Body of pancreas (tissue), 4 donors: Measurements from ENCODE around the gene NACC1.

Experiments
- POLR2A ChIP-seq, 3 donors: fragments of 450-650 bp; IDR thresholded peaks; one replicate each; pipeline ENCODE4 v1.6.1; 2016; ENCODE audit warnings: antibody characterized with exemption in 3 of 3, mild to moderate bottlenecking in 2 of 3
- TF ChIP-seq, protein P1 (sequence below), 7 experiments: fragments of 450-650 bp in 4 of 7; fragments of 200-600 bp in 3 of 7; sonication (generic) in 3 of 7; IDR thresholded peaks; one replicate each; pipeline ENCODE4 v1.5.1; 2016 to 2019; ENCODE audit warnings: antibody characterized with exemption in 7 of 7

GRCh38 chr19:13112555-13112954 lies 5.5 kb upstream of the NACC1 start:
- TF ChIP-seq, protein P1, sequence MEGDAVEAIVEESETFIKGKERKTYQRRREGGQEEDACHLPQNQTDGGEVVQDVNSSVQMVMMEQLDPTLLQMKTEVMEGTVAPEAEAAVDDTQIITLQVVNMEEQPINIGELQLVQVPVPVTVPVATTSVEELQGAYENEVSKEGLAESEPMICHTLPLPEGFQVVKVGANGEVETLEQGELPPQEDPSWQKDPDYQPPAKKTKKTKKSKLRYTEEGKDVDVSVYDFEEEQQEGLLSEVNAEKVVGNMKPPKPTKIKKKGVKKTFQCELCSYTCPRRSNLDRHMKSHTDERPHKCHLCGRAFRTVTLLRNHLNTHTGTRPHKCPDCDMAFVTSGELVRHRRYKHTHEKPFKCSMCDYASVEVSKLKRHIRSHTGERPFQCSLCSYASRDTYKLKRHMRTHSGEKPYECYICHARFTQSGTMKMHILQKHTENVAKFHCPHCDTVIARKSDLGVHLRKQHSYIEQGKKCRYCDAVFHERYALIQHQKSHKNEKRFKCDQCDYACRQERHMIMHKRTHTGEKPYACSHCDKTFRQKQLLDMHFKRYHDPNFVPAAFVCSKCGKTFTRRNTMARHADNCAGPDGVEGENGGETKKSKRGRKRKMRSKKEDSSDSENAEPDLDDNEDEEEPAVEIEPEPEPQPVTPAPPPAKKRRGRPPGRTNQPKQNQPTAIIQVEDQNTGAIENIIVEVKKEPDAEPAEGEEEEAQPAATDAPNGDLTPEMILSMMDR (IDR thresholded peaks at IDR 0.05): no peak
- no peak for TF ChIP-seq POLR2A (IDR thresholded peaks at IDR 0.05)
